BJ (cell line): ENCODE data around the gene EN1. TPM values are rescaled to one million over a fixed set of nuclear protein-coding genes. Genes with fewer than 3 reads are reported as not detected.

Experiments used
- CTCF ChIA-PET: fragments of 350-600 bp; formaldehyde crosslinking; extraction: SDS; loops from one replicate; lab custom pipeline; 2021; ENCODE audit warnings: antibody characterized with exemption, inconsistent platforms; lab: Yijun Ruan, JAX
- POLR2A ChIA-PET: fragments of 300-600 bp; sonication (Branson Sonifier 250); formaldehyde crosslinking; extraction: SDS; loops from one replicate; lab custom pipeline; 2021; ENCODE audit warnings: antibody characterized with exemption; lab: Charles Lee
- DNase-seq: peaks from one replicate; pipeline ENCODE4 v3.0.0-alpha.2; 2011; ENCODE audit warnings: low read depth
- H3K27me3 ChIP-seq: 2 replicates; pipeline ENCODE4 v1.6.0; 2011; ENCODE audit warnings: low read length; ENCODE audit not compliant: control insufficient read depth, insufficient read depth
- H3K36me3 ChIP-seq: 2 replicates; pipeline ENCODE4 v1.5.1; 2011; ENCODE audit warnings: low read length; ENCODE audit not compliant: control insufficient read depth, insufficient read depth
- H3K4me3 ChIP-seq: 2 replicates; pipeline ENCODE4 v1.5.1; 2011; ENCODE audit warnings: low read depth, mild to moderate bottlenecking, control low read depth, low read length
- CTCF ChIP-seq: IDR thresholded peaks from 2 replicates; pipeline ENCODE4 v1.5.1; 2011; ENCODE audit warnings: low read depth, mild to moderate bottlenecking, control low read depth, inconsistent platforms, low read length, moderate library complexity; ENCODE audit not compliant: insufficient read depth
- polyA plus RNA-seq: library from polyadenylated mRNA; depleted of rRNA; stranded (reverse); fragments of >200 nt; gene quantifications from 2 replicates; pipeline ENCODE4 v1.2.3, GENCODE V29; 2011

Gene EN1
- polyA plus RNA-seq, 1 experiment, result not detected

DNA sequence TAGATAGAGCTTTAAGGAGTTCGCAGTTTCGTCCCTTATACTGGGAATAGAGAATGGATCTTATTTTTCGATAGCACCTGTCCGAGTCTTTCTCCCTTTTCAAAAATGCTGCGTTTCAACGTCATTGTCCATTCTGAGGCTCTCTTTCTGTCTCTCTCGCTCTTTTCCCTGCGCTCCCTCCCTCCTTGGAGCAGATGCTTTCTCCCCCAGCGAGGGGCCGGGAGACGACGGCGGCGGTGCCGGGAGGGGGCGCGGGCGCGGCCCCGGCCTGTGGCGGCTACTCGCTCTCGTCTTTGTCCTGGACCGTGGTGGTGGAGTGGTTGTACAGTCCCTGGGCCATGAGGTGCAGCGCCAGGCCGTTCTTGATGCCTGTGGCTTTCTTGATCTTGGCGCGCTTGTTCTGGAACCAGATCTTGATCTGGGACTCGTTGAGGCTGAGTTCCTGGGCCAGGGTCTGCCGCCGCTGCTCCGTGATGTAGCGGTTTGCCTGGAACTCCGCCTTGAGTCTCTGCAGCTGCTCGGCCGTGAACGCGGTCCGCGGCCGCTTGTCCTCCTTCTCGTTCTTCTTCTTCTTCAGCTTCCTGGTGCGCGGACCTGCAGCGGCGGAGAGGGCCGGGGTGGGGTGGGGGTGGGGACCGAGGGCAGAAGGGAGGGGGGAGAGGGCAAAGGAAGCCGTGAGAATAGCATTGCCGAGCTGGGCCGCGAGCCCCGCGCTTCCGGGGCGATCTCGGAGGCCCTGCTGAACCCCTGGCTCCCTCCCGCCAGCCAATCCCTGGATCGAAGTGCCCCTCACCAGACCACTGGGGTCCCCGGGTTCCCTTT is 4.6 kb downstream of the EN1 start:
- TF ChIP-seq CTCF, result no peak
- DNase-seq, result no peak
- CTCF ChIA-PET, result interaction anchor here (1.5 kb wide), 1 partner anchor 15 kb away, joined by 5 read pairs; no protein-coding TSS in a partner anchor
- no peaks in the 10 kb centered on the region for H3K36me3 ChIP-seq
- POLR2A ChIA-PET, result no interaction called here
- H3K4me3 ChIP-seq, result no peak overlapping the region
- H3K27me3 ChIP-seq, result peaks cover 54% of the 10 kb centered on the region

DNA sequence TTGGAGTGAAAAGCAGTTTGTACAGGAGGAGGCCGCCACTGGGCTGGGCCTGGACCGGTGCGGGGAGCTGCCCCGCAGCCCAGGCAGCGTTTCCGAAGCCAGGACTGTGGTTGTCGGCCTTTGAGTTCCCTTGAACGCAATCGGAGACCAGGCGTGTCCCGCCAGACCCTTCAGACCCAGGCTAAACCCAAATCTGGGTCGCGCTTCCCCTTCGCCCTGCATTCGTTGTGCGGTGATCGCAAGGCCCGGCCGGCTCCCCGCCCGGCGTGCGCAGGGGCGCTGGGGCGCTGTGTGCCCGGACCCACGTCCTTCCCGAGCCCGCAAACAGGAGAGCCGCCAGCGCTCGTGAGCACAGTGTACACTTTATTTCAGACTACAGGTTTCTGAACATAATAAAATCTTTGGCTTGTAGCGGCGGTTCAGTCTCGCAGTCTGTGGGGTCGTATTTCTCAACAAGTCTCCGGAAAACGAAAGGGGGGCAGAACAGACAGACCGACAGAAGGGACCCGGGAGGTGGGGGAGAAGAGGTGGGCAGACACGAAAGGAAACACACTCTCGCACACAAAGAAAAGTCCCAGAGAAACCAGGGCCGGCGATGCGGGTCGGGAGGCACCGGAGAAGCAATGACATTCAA is 5.5 kb downstream of the EN1 start:
- POLR2A ChIA-PET, result no interaction called here
- no peak for DNase-seq
- no peak overlapping the region for H3K4me3 ChIP-seq
- no peak for TF ChIP-seq CTCF
- CTCF ChIA-PET, result interaction anchor here (1.5 kb wide), 1 partner anchor 16 kb away, joined by 5 read pairs; no protein-coding TSS in a partner anchor
- H3K27me3 ChIP-seq, result peaks cover 64% of the 10 kb centered on the region
- no peaks in the 10 kb centered on the region for H3K36me3 ChIP-seq

DNA sequence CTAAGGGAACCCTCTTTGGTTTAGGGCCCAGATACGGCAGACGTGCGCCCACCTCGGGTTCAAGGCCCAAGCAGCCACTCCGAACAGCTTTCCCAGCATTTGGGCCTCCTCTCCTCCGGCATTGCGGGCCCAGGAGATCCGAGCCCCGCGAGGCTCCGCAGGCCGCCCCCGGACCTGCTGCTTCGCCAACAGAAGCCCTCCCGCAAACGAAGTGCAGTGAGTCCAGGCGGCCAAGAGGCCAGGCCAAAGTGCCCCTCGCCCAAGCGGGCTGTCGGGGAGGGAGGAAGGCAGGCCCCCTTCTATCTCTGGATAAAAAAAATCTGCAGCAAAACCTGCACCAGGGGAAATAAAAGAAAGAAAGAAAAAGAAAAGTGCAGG is 6.0 kb downstream of the EN1 start:
- no peak for DNase-seq
- ChIA-PET POLR2A (no interaction called here), CTCF (no interaction called here)
- H3K36me3 ChIP-seq, result no peaks in the 10 kb centered on the region
- no peak for TF ChIP-seq CTCF
- peaks cover 69% of the 10 kb centered on the region for H3K27me3 ChIP-seq
- no peak overlapping the region for H3K4me3 ChIP-seq

DNA sequence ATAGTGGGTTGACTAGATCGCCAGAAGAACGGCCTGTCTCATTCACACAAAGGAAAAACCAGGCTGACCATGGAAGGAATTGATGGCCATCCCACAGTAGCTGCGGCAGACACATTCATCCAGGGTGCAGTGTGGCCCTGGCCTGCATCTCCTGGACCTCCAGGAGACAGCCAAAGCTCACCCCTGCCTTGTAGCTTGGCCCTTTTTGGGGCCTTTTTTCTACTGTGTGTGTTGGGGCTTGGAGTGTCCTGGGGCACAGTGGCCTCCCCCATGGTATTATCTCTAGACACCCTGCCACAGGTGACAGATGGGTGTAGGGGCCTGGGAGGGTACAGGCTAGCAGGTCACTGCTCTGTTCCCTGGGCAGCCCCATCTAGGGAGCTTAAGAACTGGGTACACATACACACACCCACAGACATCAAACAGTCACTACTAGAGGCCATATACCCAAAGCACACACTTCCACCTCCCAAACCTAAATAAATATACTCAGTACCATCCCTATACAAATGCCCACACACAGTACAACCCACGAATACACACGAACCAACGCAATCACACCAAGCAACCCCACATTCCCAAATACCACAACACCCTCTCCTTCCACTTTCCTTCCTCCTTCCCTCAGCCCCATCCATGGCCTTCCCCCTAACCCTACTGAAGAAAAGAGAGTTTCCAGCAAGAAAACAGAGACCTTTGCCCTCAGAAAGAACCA is 8.6 kb downstream of the EN1 start:
- TF ChIP-seq CTCF, result no peak
- DNase-seq, result no peak
- Histone ChIP-seq H3K4me3 (no peak overlapping the region), H3K27me3 (peaks cover 68% of the 10 kb centered on the region), H3K36me3 (no peaks in the 10 kb centered on the region)
- CTCF ChIA-PET, result no interaction called here
- POLR2A ChIA-PET, result no interaction called here

- no peak for TF ChIP-seq CTCF
- ChIA-PET POLR2A (no interaction called here), CTCF (no interaction called here)
- H3K4me3 ChIP-seq, result no peak overlapping the region
- H3K27me3 ChIP-seq, result peaks cover 66% of the 10 kb centered on the region
- no peaks in the 10 kb centered on the region for H3K36me3 ChIP-seq
- DNase-seq, result no peak
These were observed 9.8 kb downstream of the EN1 start for GRCh38 chr2:118837621-118838020.
